IMR-90 (cell line): ENCODE results near the gene DENND1A. TPM values are rescaled to one million over a fixed set of nuclear protein-coding genes. Genes with fewer than 3 reads are reported as not detected.

Experiments used
- ATAC-seq: fragments of 200-7000 bp; cut with Tn5 transposase; 2 replicates; pipeline ENCODE4 v1.9.1; 2020; ENCODE audit warnings: low read depth, mild to moderate bottlenecking, moderate library complexity
- BruUV-seq: library from RNA; stranded (reverse); fragments of 400-500 nt; replicated peaks from 2 replicates; lab custom pipeline; 2021; lab: Mats Ljungman, UMichigan
- CTCF ChIA-PET: fragments of 300-600 bp; formaldehyde crosslinking; extraction: SDS; loops from one replicate; lab custom pipeline; 2021; ENCODE audit warnings: antibody characterized with exemption; lab: Yijun Ruan, JAX
- POLR2A ChIA-PET: fragments of 300-600 bp; sonication (Branson Sonifier 250); formaldehyde crosslinking; loops from one replicate; lab custom pipeline; 2022; ENCODE audit warnings: antibody characterized with exemption; ENCODE audit not compliant: unreplicated experiment; lab: Charles Lee
- DNase-seq: peaks from one replicate; pipeline ENCODE4 v3.0.0; 2013
- H2AFZ ChIP-seq: replicated peaks from 2 replicates; pipeline ENCODE3; 2013; ENCODE audit warnings: low read length, mild to moderate bottlenecking; ENCODE audit not compliant: poor library complexity
- H2AK5ac ChIP-seq: 2 replicates; pipeline ENCODE4 v1.6.1; 2013; ENCODE audit warnings: low read depth, low read length, inconsistent platforms
- H2AK9ac ChIP-seq: replicated peaks from 2 replicates; pipeline ENCODE3; 2013; ENCODE audit warnings: mild to moderate bottlenecking, low read depth, low read length, moderate library complexity; ENCODE audit not compliant: poor library complexity
- H2BK120ac ChIP-seq: 2 replicates; pipeline ENCODE4 v1.6.1; 2013; ENCODE audit warnings: low read depth, low read length, inconsistent platforms
- H2BK15ac ChIP-seq: 3 replicates; pipeline ENCODE4 v1.6.1; 2013; ENCODE audit warnings: low read depth, low read length, inconsistent platforms
- H2BK20ac ChIP-seq: 2 replicates; pipeline ENCODE4 v1.6.1; 2013; ENCODE audit warnings: low read depth, mild to moderate bottlenecking, inconsistent platforms, low read length, moderate library complexity
- H2BK5ac ChIP-seq: 2 replicates; pipeline ENCODE4 v1.6.1; 2013; ENCODE audit warnings: mild to moderate bottlenecking, low read depth, low read length, inconsistent platforms; ENCODE audit not compliant: poor library complexity, severe bottlenecking
- H3K14ac ChIP-seq: replicated peaks from 2 replicates; pipeline ENCODE4 v1.6.1; 2013; ENCODE audit warnings: low read depth, low read length, inconsistent platforms
- H3K18ac ChIP-seq: 2 replicates; pipeline ENCODE4 v1.6.1; 2013; ENCODE audit warnings: low read depth, low read length, control low read depth
- H3K23ac ChIP-seq: 2 replicates; pipeline ENCODE4 v1.6.1; 2013; ENCODE audit warnings: low read depth, low read length, inconsistent platforms
- H3K27ac ChIP-seq: 2 replicates; pipeline ENCODE4 v1.5.1; 2013; ENCODE audit warnings: mild to moderate bottlenecking, control low read depth, low read length; ENCODE audit not compliant: insufficient read depth
- H3K27me3 ChIP-seq: 2 replicates; pipeline ENCODE4 v1.6.1; 2013; ENCODE audit warnings: low read length; ENCODE audit not compliant: control insufficient read depth, insufficient read depth
- H3K36me3 ChIP-seq: 2 replicates; pipeline ENCODE4 v1.6.1; 2013; ENCODE audit warnings: low read length, mixed read lengths; ENCODE audit not compliant: control insufficient read depth, insufficient read depth
- H3K4ac ChIP-seq: 2 replicates; pipeline ENCODE4 v1.6.1; 2013; ENCODE audit warnings: low read depth, low read length, inconsistent platforms
- H3K4me1 ChIP-seq: 2 replicates; pipeline ENCODE4 v1.6.1; 2013; ENCODE audit warnings: low read length, mixed read lengths; ENCODE audit not compliant: control insufficient read depth, insufficient read depth
- H3K4me2 ChIP-seq: 2 replicates; pipeline ENCODE4 v1.6.1; 2013; ENCODE audit warnings: low read depth, mild to moderate bottlenecking, control low read depth, low read length, moderate library complexity
- H3K4me3 ChIP-seq: 2 replicates; pipeline ENCODE4 v1.5.1; 2013; ENCODE audit warnings: low read depth, mild to moderate bottlenecking, control low read depth, low read length, moderate library complexity; ENCODE audit not compliant: insufficient read depth
- H3K56ac ChIP-seq: 2 replicates; pipeline ENCODE4 v1.6.1; 2013; ENCODE audit warnings: low read length, inconsistent platforms; ENCODE audit not compliant: insufficient read depth; ENCODE audit errors: extremely low read depth
- H3K79me1 ChIP-seq, 2 experiments: 2 replicates each; pipeline ENCODE4 v1.6.1; 2013; ENCODE audit warnings: low read length in 2 of 2, inconsistent platforms in 1 of 2, low read depth in 1 of 2
- H3K9ac ChIP-seq: 2 replicates; pipeline ENCODE4 v1.6.1; 2013; ENCODE audit warnings: low read depth, low read length, control low read depth
- H3K9me1 ChIP-seq: 2 replicates; pipeline ENCODE4 v1.6.1; 2013; ENCODE audit warnings: low read length, inconsistent platforms; ENCODE audit not compliant: insufficient read depth
- H3K9me3 ChIP-seq: 2 replicates; pipeline ENCODE4 v1.6.1; 2013; ENCODE audit warnings: low read length; ENCODE audit not compliant: control insufficient read depth, insufficient read depth
- H4K20me1 ChIP-seq: 2 replicates; pipeline ENCODE4 v1.6.1; 2013; ENCODE audit warnings: low read length, inconsistent platforms; ENCODE audit not compliant: insufficient read depth
- H4K5ac ChIP-seq: 2 replicates; pipeline ENCODE4 v1.6.1; 2013; ENCODE audit warnings: mild to moderate bottlenecking, low read depth, low read length, control low read depth
- H4K8ac ChIP-seq, 2 experiments: 2 replicates each; pipeline ENCODE4 v1.6.1; 2013; ENCODE audit warnings: low read depth in 2 of 2, low read length in 2 of 2, control low read depth in 1 of 2, inconsistent platforms in 1 of 2
- H4K91ac ChIP-seq: 2 replicates; pipeline ENCODE4 v1.6.1; 2013; ENCODE audit warnings: low read depth, low read length, inconsistent platforms; ENCODE audit not compliant: insufficient read depth
- BHLHE40 ChIP-seq: fragments of 150-350 bp; IDR thresholded peaks from 2 replicates; pipeline ENCODE4 v1.6.1; 2016; ENCODE audit warnings: mild to moderate bottlenecking, low read depth, low read length
- CTCF ChIP-seq: conservative IDR thresholded peaks from 2 replicates; pipeline ENCODE4 v1.5.1; 2012; ENCODE audit warnings: mild to moderate bottlenecking, low read depth, low read length, improper control_type of control experiment
- FOS ChIP-seq: fragments of 150-350 bp; IDR thresholded peaks from 2 replicates; pipeline ENCODE4 v1.6.1; 2016; ENCODE audit warnings: low read depth, low read length
- MAFK ChIP-seq: IDR thresholded peaks from 2 replicates; pipeline ENCODE4 v1.6.1; 2012; ENCODE audit warnings: low read depth, low read length, improper control_type of control experiment
- MAZ ChIP-seq: IDR thresholded peaks from 2 replicates; pipeline ENCODE4 v1.6.1; 2012; ENCODE audit warnings: low read depth, mild to moderate bottlenecking, low read length, improper control_type of control experiment, moderate library complexity, borderline replicate concordance
- MXI1 ChIP-seq: IDR thresholded peaks from 2 replicates; pipeline ENCODE4 v1.6.1; 2012; ENCODE audit warnings: low read depth, mild to moderate bottlenecking, low read length, moderate library complexity, borderline replicate concordance
- RAD21 ChIP-seq: IDR thresholded peaks from 2 replicates; pipeline ENCODE4 v1.6.1; 2012; ENCODE audit warnings: low read length, improper control_type of control experiment
- RCOR1 ChIP-seq: IDR thresholded peaks from 2 replicates; pipeline ENCODE4 v1.6.1; 2012; ENCODE audit warnings: mild to moderate bottlenecking, low read length, improper control_type of control experiment; ENCODE audit not compliant: insufficient replicate concordance
- RFX5 ChIP-seq: IDR thresholded peaks from 2 replicates; pipeline ENCODE4 v1.8.0; 2012; ENCODE audit warnings: low read depth, mild to moderate bottlenecking, low read length, moderate library complexity
- WGBS, 2 experiments: methylation state at CpG; one replicate each; pipeline versions ENCODE4 v1.1.5 to v1.1.7; 2013; ENCODE audit warnings: missing lambda C conversion rate in 2 of 2; ENCODE audit not compliant: insufficient read length in 1 of 2; ENCODE audit errors: extremely low coverage in 2 of 2; 5-methylcytosine and 5-hydroxymethylcytosine counted together
- dilution Hi-C: fragments of 300-500 bp; cut with HindIII; formaldehyde crosslinking; loops from one replicate; pipeline ENCODE4 v1.14.3; 2018; ENCODE audit warnings: low sequenced_read_pairs; ENCODE audit not compliant: unreplicated experiment
- in situ Hi-C: fragments of 300-500 bp; cut with MboI; formaldehyde crosslinking; loops from 3 replicates; pipeline ENCODE4 v1.14.3; 2019; ENCODE audit warnings: low sequenced_read_pairs, inconsistent platforms, mixed read lengths
- intact Hi-C: fragments of 100-400 bp; cut with micrococcal nuclease; formaldehyde crosslinking; loops from 2 replicates; pipeline ENCODE4 v1.10.0; 2022
- polyA plus RNA-seq, 3 experiments: library from polyadenylated mRNA; depleted of rRNA; stranded (reverse); fragments of >200 nt; gene quantifications; 2 replicates each; pipeline ENCODE4 v1.2.3, GENCODE V29; 2012; ENCODE audit warnings: low replicate concordance in 1 of 3
- total RNA-seq: library from RNA; depleted of rRNA; stranded (reverse); fragments of >200 nt; gene quantifications from 2 replicates; pipeline ENCODE4 v1.2.3, GENCODE V29; 2012
- TF ChIP-seq, protein P1 (sequence below): fragments of 150-350 bp; IDR thresholded peaks from 2 replicates; pipeline ENCODE4 v1.6.1; 2016; ENCODE audit warnings: low read depth, mild to moderate bottlenecking, low read length, moderate library complexity, borderline replicate concordance
- TF ChIP-seq, protein P2 (sequence below): fragments of 150-350 bp; IDR thresholded peaks from 2 replicates; pipeline ENCODE4 v1.6.1; 2017; ENCODE audit warnings: mild to moderate bottlenecking, antibody characterized with exemption, low read length, low read depth

Gene DENND1A
- total and polyA plus RNA-seq, 2 of the 4 experiments (the other 2 are of a cell fraction) = 21.4 to 27.6 TPM

GRCh38 chr9:123865226-123866000 lies 64.5 kb downstream of the DENND1A start:
- Histone ChIP-seq H2AK9ac (peak overlapping the region; percentile 38), H2BK20ac (no peak overlapping the region), H3K27ac (no peak overlapping the region), H3K4me2 (no peak overlapping the region), H3K9ac (no peak overlapping the region), H3K27me3 (no peaks in the 10 kb centered on the region), H2AFZ (no peak overlapping the region), H4K8ac (no peak overlapping the region), H2BK15ac (no peak overlapping the region), H3K4me3 (no peak overlapping the region), H3K79me1 (peaks cover 0 to 5% of the 10 kb centered on the region in 2 experiments; a peak in 2 of 4 replicates), H3K23ac (no peak overlapping the region), H3K14ac (no peak overlapping the region), H3K18ac (no peak overlapping the region), H2AK5ac (no peak overlapping the region), H3K56ac (no peak overlapping the region), H4K20me1 (no peaks in the 10 kb centered on the region; the same call in 1 of the 2 replicates), H3K4me1 (no peaks in the 10 kb centered on the region), H3K9me3 (no peaks in the 10 kb centered on the region), H3K36me3 (no peaks in the 10 kb centered on the region), H2BK120ac (no peak overlapping the region), H3K9me1 (no peaks in the 10 kb centered on the region), H4K5ac (no peak overlapping the region), H4K91ac (no peak overlapping the region), H2BK5ac (no peak overlapping the region), H3K4ac (no peak overlapping the region)
- POLR2A ChIA-PET = no interaction called here
- dilution Hi-C loops = no loop called here
- in situ Hi-C loops = no loop called here
- WGBS, 2 experiments = no CpG with 5 or more reads among the region's 3 CpGs
- intact Hi-C loops = no loop called here
- no TSS peak for BruUV-seq
- ATAC-seq (no peak), DNase-seq (no peak)
- CTCF ChIA-PET = no interaction called here
- TF ChIP-seq RAD21 (no peak), FOS (no peak), BHLHE40 (no peak), MAFK (no peak), MAZ (no peak), RFX5 (no peak), RCOR1 (no peak), MXI1 (no peak), CTCF (no peak)
- TF ChIP-seq, protein P1, sequence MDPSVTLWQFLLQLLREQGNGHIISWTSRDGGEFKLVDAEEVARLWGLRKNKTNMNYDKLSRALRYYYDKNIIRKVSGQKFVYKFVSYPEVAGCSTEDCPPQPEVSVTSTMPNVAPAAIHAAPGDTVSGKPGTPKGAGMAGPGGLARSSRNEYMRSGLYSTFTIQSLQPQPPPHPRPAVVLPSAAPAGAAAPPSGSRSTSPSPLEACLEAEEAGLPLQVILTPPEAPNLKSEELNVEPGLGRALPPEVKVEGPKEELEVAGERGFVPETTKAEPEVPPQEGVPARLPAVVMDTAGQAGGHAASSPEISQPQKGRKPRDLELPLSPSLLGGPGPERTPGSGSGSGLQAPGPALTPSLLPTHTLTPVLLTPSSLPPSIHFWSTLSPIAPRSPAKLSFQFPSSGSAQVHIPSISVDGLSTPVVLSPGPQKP = no peak
- TF ChIP-seq, protein P2, sequence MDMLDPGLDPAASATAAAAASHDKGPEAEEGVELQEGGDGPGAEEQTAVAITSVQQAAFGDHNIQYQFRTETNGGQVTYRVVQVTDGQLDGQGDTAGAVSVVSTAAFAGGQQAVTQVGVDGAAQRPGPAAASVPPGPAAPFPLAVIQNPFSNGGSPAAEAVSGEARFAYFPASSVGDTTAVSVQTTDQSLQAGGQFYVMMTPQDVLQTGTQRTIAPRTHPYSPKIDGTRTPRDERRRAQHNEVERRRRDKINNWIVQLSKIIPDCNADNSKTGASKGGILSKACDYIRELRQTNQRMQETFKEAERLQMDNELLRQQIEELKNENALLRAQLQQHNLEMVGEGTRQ = no peak
